ENCODE data around the gene PPP2R5C.
A peak's percentile ranks its signal among the peaks of the same experiment; 100 is the strongest.

Gene PPP2R5C

GRCh38 chr14:101844219-101844618 is 82.7 kb downstream of the PPP2R5C start:
- DNase-seq, result no peak

DNA sequence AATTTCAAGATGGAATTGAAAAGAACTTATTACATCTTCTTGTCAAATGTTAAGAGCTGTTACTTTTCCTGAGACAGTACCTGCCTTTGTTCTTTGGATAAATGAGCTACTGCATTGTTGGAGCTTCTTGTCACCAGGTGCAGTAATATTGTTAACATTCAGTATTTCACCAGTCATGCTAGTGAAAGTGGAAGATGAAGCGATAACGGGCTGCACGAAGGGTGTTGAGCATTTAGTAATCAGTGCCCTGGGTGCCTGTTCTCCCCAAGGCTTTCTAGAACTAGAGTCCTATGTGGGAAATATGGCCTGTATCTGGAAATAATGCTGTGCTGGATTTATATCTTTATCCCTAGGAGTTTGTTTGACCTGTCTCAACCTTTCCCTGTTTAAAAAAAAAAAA is 83.2 kb downstream of the PPP2R5C start:
- DNase-seq, result no peak

DNA sequence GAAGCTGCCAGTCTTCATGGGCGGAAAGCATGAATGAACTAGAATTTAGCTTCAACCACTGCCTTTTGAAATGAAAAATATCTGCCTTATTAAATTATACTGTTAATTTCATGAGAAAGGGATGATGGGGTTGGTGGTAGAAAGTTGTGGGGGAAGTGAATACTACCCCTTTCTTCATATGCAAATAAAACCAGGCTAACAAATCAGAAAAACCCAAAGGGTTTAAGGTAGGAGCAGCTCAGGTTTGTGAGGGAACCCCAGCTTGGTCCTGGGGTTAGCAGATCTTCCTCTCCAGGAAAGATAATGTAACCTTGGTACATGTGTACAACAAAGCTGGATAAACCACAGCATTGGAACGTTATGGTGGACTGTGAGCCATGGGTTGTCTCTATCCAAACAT is 84.0 kb downstream of the PPP2R5C start:
- DNase-seq, result no peak

GRCh38 chr14:101845896-101846295 is 84.4 kb downstream of the PPP2R5C start:
- DNase-seq, result no peak

- DNase-seq, result no peak
These were observed 87.6 kb downstream of the PPP2R5C start for GRCh38 chr14:101849125-101849524.

- DNase-seq, result no peak
These were observed 88.1 kb downstream of the PPP2R5C start for GRCh38 chr14:101849640-101850039.

GRCh38 chr14:101851183-101851582 is 89.7 kb downstream of the PPP2R5C start:
- DNase-seq, result no peak

GRCh38 chr14:101851736-101852405 is 90.4 kb downstream of the PPP2R5C start:
- DNase-seq, result no peak

- DNase-seq, result no peak
These were observed 91.3 kb downstream of the PPP2R5C start for GRCh38 chr14:101852785-101853184.

GRCh38 chr14:101853455-101854018 is 92.0 kb downstream of the PPP2R5C start:
- no peak for DNase-seq

- peak; percentile 50 for DNase-seq
These were observed 92.9 kb downstream of the PPP2R5C start for GRCh38 chr14:101854366-101854765.

DNA sequence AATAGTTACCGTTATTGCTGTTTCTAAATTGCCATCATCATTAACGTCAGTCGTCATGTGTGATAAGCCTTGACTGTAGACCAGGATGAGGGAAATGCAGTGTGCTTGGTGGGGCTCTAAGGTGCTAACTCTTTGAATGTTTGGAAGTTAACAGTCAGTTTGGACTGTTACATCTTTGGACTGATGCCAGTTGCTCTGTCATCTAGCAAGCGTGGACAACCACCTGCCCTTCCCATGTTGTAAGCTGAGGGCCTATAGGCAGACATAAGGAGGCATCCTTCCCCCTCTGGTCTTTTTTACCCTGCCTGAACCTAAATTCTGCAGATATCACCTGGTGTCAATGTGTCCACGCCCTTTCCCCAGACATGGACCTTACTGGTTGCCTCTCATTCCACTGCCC is 94.4 kb downstream of the PPP2R5C start:
- no peak for DNase-seq

DNA sequence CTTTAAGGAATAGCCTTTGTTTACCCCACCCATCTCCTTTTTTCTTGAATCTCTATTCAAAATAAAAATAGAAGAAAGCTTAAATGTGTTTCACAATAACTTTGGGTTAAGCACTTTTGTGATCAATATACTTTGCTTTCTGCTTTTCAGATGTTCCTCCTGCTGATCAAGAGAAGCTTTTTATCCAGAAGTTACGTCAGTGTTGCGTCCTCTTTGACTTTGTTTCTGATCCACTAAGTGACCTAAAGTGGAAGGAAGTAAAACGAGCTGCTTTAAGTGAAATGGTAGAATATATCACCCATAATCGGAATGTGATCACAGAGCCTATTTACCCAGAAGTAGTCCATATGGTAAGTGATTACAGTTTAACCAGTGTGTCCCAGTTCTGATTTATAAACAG is 95.0 kb downstream of the PPP2R5C start:
- DNase-seq, result no peak

GRCh38 chr14:101857226-101857625 is 95.7 kb downstream of the PPP2R5C start:
- DNase-seq, result no peak

DNA sequence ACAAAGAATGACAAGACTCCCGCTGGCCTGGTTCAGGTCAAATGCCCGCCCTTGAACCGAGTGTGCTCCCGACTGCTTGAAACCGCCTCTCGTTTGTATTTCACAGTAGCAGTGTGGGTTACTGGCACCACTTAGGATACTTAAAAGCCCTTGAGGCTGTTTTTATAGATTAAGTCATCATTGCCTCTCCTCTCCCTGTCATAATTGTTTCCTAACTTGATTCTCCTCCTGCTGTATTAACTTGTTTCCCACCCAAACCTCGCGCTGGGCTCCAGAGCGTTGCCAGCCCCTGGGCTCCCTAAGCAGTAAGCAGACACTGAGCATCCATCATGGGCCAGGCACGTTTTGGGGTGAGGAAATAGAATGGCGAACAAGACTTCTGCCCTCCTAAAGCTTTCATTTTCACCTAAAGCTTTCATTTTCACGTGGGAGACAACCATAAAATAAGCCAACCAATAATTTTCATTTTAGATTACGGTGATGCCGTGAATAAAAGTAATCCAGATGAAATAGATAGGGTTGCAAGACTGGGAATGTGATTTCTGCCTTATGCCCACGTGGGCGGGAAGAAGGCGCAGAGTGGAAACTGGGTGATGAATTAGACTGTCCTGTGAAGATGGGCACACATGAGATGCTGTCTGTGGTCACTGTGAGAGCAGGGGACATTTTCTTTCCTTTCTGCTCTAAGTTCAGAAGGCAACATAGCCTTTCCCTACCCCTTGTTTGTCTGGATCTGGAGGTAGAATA is 97.5 kb downstream of the PPP2R5C start:
- no peak for DNase-seq

GRCh38 chr14:101859538-101859902 is 98.0 kb downstream of the PPP2R5C start:
- no peak for DNase-seq

GRCh38 chr14:101859958-101860357 is 98.4 kb downstream of the PPP2R5C start:
- no peak for DNase-seq

GRCh38 chr14:101861464-101861863 is 100.0 kb downstream of the PPP2R5C start:
- DNase-seq, result no peak

GRCh38 chr14:101862177-101862576 is 100.7 kb downstream of the PPP2R5C start:
- no peak for DNase-seq

DNA sequence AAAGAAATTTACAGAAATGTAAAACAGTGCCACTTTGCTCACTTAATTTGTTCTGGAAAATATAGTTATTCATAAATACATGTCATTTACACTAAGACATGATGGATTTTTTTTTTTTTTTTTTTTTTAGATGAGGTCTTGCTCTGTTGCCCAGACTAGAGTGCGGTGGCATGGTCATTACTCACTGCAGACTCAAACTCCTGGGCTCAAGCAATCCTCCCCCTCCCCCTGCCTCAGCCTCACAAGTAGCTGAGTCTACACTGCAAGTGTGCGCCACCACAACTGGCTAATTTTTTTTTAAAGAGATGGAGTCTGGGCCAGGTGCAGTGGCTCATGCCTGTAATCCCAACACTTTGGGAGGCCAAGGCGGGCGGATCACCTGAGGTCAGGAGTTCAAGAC is 101.2 kb downstream of the PPP2R5C start:
- no peak for DNase-seq

- DNase-seq, result no peak
These were observed 103.8 kb downstream of the PPP2R5C start for GRCh38 chr14:101865288-101865687.

GRCh38 chr14:101867854-101868253 is 106.3 kb downstream of the PPP2R5C start:
- no peak for DNase-seq

GRCh38 chr14:101869217-101869616 is 107.7 kb downstream of the PPP2R5C start:
- no peak for DNase-seq

DNA sequence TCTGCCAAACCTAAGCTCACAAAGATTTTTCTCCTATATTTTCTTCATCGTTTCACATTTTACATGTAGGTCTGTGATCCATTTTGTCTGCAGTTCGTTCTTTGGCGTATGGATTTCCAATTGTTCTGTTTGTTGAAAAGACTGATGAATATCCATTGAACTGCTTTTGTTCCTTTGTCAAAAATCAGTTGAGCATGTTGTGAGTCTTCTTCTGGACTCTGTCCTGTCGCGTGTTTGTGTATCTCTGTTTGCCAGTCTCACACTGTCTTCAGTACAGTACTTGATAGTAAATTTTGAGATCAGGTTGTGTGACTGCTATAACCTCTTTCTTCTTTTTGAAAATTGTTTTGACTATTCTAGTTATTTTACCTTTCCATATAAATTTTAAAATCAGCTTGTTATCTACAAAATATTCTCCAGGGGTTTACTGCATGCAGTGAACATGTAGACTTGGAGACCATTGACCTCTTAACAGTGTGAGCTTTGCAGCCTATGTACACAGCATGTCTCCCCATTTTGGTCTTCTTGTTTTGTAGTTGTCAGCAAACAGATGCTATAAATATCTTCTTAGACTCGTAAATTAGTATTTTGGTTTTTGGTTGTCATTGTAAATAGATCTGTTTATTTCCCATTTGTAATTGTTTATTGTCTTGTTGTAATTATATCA is 108.9 kb downstream of the PPP2R5C start:
- no peak for DNase-seq
